BE2C (cell line): ENCODE results near the gene HOXA7.

ENCODE experiments used
- DNase-seq: peaks from one replicate; pipeline ENCODE4 v3.0.0-alpha.2; 2020
- H3K27me3 ChIP-seq: fragments of 250-450 bp; sonication (Bioruptor Pico); 2 replicates; pipeline ENCODE4 v1.5.1; 2020; ENCODE audit warnings: mild to moderate bottlenecking
- H3K36me3 ChIP-seq: fragments of 250-450 bp; sonication (Bioruptor Pico); 2 replicates; pipeline ENCODE4 v1.5.1; 2020; ENCODE audit warnings: mild to moderate bottlenecking
- H3K4me1 ChIP-seq: fragments of 250-450 bp; sonication (Bioruptor Pico); 2 replicates; pipeline ENCODE4 v1.5.1; 2020
- H3K4me3 ChIP-seq: 2 replicates; pipeline ENCODE4 v1.5.1; 2011; ENCODE audit warnings: low read depth, low read length
- H3K9me3 ChIP-seq: fragments of 250-450 bp; sonication (Bioruptor Pico); 2 replicates; pipeline ENCODE4 v1.5.1; 2020
- TF ChIP-seq, protein P1 (sequence below): IDR thresholded peaks from 2 replicates; pipeline ENCODE4 v1.5.1; 2012; ENCODE audit warnings: mild to moderate bottlenecking, low read depth, low read length

HOXA7 gene

GRCh38 chr7:27178366-27178765 is 21.9 kb upstream of the HOXA7 start:
- Histone ChIP-seq H3K27me3 (peaks cover 98% of the 10 kb centered on the region), H3K4me3 (no peak overlapping the region), H3K9me3 (no peaks in the 10 kb centered on the region), H3K4me1 (no peaks in the 10 kb centered on the region), H3K36me3 (no peaks in the 10 kb centered on the region)
- no peak for DNase-seq
- TF ChIP-seq, protein P1, sequence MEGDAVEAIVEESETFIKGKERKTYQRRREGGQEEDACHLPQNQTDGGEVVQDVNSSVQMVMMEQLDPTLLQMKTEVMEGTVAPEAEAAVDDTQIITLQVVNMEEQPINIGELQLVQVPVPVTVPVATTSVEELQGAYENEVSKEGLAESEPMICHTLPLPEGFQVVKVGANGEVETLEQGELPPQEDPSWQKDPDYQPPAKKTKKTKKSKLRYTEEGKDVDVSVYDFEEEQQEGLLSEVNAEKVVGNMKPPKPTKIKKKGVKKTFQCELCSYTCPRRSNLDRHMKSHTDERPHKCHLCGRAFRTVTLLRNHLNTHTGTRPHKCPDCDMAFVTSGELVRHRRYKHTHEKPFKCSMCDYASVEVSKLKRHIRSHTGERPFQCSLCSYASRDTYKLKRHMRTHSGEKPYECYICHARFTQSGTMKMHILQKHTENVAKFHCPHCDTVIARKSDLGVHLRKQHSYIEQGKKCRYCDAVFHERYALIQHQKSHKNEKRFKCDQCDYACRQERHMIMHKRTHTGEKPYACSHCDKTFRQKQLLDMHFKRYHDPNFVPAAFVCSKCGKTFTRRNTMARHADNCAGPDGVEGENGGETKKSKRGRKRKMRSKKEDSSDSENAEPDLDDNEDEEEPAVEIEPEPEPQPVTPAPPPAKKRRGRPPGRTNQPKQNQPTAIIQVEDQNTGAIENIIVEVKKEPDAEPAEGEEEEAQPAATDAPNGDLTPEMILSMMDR, result no peak

GRCh38 chr7:27177795-27178320 is 21.4 kb upstream of the HOXA7 start:
- no peaks in the 10 kb centered on the region; the same call in 1 of the 2 replicates for H3K9me3 ChIP-seq
- H3K4me1 ChIP-seq, result no peaks in the 10 kb centered on the region
- no peak for DNase-seq
- H3K36me3 ChIP-seq, result no peaks in the 10 kb centered on the region
- H3K27me3 ChIP-seq, result peaks cover 98% of the 10 kb centered on the region
- no peak overlapping the region for H3K4me3 ChIP-seq
- TF ChIP-seq, protein P1, result no peak

GRCh38 chr7:27176962-27177794 is 20.7 kb upstream of the HOXA7 start:
- peaks cover 98% of the 10 kb centered on the region for H3K27me3 ChIP-seq
- H3K4me1 ChIP-seq, result no peaks in the 10 kb centered on the region
- no peak for DNase-seq
- no peaks in the 10 kb centered on the region; the same call in 1 of the 2 replicates for H3K9me3 ChIP-seq
- no peak overlapping the region for H3K4me3 ChIP-seq
- TF ChIP-seq, protein P1, result no peak
- H3K36me3 ChIP-seq, result no peaks in the 10 kb centered on the region

DNA sequence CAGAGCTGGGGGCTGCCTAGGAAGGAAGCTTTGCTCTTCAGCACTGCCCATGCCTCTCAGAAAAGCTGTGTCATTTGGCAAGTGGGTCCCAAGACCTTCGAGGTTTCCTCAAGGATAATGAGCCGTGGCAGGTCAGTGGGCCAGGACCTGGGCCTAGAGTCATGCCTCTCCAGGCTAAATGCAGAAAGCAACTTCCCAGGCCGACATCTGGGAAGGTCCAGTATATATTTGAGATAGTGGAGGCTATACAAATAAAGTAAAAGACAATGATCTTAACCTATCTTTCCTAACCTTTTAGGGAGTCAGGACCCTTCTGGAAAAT is 20.0 kb upstream of the HOXA7 start:
- Histone ChIP-seq H3K4me1 (no peaks in the 10 kb centered on the region), H3K4me3 (no peak overlapping the region), H3K36me3 (no peaks in the 10 kb centered on the region), H3K9me3 (no peaks in the 10 kb centered on the region; the same call in 1 of the 2 replicates), H3K27me3 (peaks cover 99% of the 10 kb centered on the region)
- TF ChIP-seq, protein P1, result no peak
- DNase-seq, result no peak

GRCh38 chr7:27175626-27176523 is 19.4 kb upstream of the HOXA7 start:
- peaks cover 100% of the 10 kb centered on the region for H3K27me3 ChIP-seq
- no peak overlapping the region for H3K4me3 ChIP-seq
- TF ChIP-seq, protein P1, result no peak
- no peaks in the 10 kb centered on the region; the same call in 1 of the 2 replicates for H3K9me3 ChIP-seq
- no peaks in the 10 kb centered on the region for H3K36me3 ChIP-seq
- no peaks in the 10 kb centered on the region for H3K4me1 ChIP-seq
- no peak for DNase-seq
